ENCODE data around the gene TNC. TPM values are rescaled to one million over a fixed set of nuclear protein-coding genes. Genes with fewer than 3 reads are reported as not detected.

The TNC gene
- total and polyA plus RNA-seq, 10 donors = 1.7 to 126 (median 47.9) TPM

DNA sequence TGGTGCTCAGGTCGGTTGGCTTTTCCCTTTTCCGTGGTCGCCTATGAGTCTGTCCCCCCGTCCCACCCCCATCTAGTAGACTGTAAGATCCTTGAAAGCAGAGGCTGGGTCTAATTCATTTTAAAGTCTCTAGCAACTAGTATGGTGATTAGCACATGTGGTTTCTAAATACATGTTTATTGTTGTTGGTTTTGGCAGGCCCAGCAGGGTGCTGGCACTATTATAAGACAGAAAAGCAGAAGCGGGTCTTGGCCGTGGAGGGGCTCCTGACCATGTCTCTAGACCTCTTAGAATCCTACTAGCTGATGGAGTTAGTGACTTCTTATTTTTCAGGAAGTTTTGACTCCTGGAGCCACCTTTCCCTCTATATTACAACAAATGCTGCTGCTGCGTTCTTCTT lies 126.1 kb downstream of the TNC start:
- H3K4me1 ChIP-seq = peaks cover 0 to 45% (median 6%) of the 10 kb centered on the region in 6 donors
- intact Hi-C loops (cut with DNase I; ENCODE audit: low total_unique reads) = no loop called here
- H3K9me3 ChIP-seq = no peaks in the 10 kb centered on the region
- TF ChIP-seq, protein P1, sequence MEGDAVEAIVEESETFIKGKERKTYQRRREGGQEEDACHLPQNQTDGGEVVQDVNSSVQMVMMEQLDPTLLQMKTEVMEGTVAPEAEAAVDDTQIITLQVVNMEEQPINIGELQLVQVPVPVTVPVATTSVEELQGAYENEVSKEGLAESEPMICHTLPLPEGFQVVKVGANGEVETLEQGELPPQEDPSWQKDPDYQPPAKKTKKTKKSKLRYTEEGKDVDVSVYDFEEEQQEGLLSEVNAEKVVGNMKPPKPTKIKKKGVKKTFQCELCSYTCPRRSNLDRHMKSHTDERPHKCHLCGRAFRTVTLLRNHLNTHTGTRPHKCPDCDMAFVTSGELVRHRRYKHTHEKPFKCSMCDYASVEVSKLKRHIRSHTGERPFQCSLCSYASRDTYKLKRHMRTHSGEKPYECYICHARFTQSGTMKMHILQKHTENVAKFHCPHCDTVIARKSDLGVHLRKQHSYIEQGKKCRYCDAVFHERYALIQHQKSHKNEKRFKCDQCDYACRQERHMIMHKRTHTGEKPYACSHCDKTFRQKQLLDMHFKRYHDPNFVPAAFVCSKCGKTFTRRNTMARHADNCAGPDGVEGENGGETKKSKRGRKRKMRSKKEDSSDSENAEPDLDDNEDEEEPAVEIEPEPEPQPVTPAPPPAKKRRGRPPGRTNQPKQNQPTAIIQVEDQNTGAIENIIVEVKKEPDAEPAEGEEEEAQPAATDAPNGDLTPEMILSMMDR (IDR thresholded peaks at IDR 0.05 in 8 of 11, conservative IDR thresholded peaks at IDR 0.05 in 3 of 11) = no peak
- TF ChIP-seq POLR2A (IDR thresholded peaks at IDR 0.05) (no peak), POLR2AphosphoS5 (IDR thresholded peaks at IDR 0.05) (no peak)
- no peak for DNase-seq
- H3K27me3 ChIP-seq (replicated peaks in 1 of 7) = no peaks in the 10 kb centered on the region
- H3K27ac ChIP-seq = no peak overlapping the region
- WGBS, 5 donors = 78 to 82% (median 81%) methylated on average over 7 of the region's 7 CpGs
- no peaks in the 10 kb centered on the region for H3K36me3 ChIP-seq
- no peak overlapping the region for H3K4me3 ChIP-seq

DNA sequence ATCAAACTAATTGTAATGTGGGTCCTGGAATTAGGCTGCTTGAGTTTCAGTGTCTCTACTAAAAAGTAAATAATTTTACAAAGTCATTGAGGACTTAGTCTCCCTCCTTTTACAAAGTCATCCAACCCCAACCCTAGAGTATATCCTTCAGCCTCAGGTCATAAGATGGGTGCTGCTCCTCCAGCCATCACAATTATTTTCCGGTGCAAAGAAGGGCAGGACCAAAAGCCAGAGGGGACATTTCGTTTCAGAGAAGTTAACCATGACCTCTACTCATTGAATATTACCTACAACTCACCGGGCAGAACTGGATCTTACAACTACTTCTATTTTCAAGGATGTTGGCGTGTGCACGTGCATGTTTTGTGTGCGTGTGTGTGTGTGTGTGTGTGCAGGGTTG lies 127.1 kb downstream of the TNC start:
- Histone ChIP-seq H3K27ac (no peak overlapping the region), H3K36me3 (no peaks in the 10 kb centered on the region), H3K4me3 (no peak overlapping the region), H3K9me3 (no peaks in the 10 kb centered on the region), H3K4me1 (peaks cover 0 to 36% (median 6%) of the 10 kb centered on the region in 6 donors), H3K27me3 (replicated peaks in 1 of 7) (no peaks in the 10 kb centered on the region)
- intact Hi-C loops (cut with DNase I; ENCODE audit: low total_unique reads) = no loop called here
- TF ChIP-seq, protein P1 (IDR thresholded peaks at IDR 0.05 in 8 of 11, conservative IDR thresholded peaks at IDR 0.05 in 3 of 11) = no peak
- TF ChIP-seq POLR2AphosphoS5 (IDR thresholded peaks at IDR 0.05) (no peak), POLR2A (IDR thresholded peaks at IDR 0.05) (no peak)
- DNase-seq = no peak
- 71 to 88% (median 84%) methylated on average over 6 of the region's 6 CpGs for WGBS, 5 donors

DNA sequence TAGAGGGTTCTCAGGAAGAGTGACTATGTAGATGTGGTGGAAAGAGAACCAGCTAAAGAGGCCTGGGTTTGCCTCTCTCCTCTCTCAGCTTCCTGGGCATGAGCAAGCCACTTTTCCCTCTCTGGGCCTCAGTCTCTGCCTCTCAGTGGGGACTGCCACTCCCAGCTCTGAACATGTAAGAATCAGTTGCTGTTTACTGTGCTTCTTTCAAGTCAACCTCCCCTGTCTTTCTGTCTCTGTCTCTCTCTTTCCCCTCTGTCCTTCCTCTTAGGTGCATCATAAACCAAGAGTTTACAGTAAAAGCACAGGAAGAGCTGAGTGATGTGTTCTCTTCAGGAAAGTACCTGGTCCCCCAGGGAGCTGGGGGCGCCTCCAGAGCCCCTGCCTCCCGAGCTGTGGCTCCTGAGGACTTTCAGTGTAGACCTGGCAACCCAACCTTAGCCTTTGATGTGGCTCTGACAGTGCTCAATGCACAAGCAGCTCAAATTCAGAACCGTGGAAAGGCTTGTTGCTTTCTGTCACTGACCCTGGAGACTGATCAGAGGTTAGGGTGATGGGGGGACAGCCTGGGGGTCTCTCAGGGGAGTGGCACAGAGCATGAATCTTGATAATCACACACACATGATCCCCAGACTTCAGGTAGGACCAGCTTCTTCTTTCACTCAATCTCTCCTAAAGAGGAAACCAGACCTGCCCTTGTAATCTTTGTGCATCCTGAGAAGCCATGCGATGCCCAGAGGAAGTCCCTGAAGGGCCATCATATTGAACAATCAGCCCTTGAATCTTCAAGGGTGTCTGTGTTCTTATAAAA lies 128.2 kb downstream of the TNC start:
- 27 to 45% (median 37%) methylated on average over 4 of the region's 4 CpGs for WGBS, 5 donors
- no peak for DNase-seq
- Histone ChIP-seq H3K27me3 (replicated peaks in 1 of 7) (no peaks in the 10 kb centered on the region), H3K27ac (peak overlapping the region in 4 of 8 donors; percentile 45 to 76 (median 70)), H3K4me1 (peaks cover 0 to 26% (median 4%) of the 10 kb centered on the region in 6 donors), H3K36me3 (no peaks in the 10 kb centered on the region), H3K4me3 (no peak overlapping the region), H3K9me3 (no peaks in the 10 kb centered on the region)
- TF ChIP-seq POLR2A (IDR thresholded peaks at IDR 0.05) = no peak
- TF ChIP-seq POLR2AphosphoS5 (IDR thresholded peaks at IDR 0.05) = no peak
- TF ChIP-seq, protein P1 (IDR thresholded peaks at IDR 0.05 in 8 of 11, conservative IDR thresholded peaks at IDR 0.05 in 3 of 11) = no peak
- intact Hi-C loops (cut with DNase I; ENCODE audit: low total_unique reads) = no loop called here

DNA sequence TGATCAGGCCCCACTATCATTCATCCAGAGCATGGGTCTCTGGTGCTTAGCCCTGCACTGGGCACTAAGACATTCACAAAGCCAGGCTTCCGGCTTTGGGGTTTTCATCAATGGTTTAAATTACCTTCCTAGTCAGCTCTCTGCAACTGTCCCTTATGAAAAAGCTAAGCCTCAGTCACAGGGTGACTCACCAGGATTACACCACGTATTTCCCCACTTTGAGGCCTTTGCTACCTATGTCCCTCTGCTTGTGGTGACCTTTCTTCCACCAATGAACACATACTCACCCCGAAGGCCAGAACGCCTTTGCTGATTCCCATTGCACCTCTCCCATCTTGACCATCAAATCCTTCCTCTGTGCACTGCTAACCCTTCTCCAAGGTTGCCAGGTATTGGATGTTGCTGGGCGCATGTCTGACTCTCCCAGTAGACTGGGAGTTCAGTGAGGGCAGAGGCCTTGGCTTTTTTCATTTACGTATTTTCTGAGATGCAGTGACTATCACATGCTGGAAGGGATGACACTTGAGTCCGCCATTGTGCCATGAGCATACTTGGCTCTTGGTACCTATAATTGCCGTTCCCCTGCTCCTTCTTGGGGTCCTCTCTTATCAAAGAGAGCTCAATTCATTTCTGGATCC lies 128.9 kb downstream of the TNC start:
- Histone ChIP-seq H3K36me3 (no peaks in the 10 kb centered on the region), H3K9me3 (no peaks in the 10 kb centered on the region), H3K4me1 (peaks cover 0 to 23% (median 4%) of the 10 kb centered on the region in 6 donors), H3K4me3 (no peak overlapping the region), H3K27ac (peak overlapping the region in 4 of 8 donors; percentile 45 to 76 (median 70)), H3K27me3 (replicated peaks in 1 of 7) (peaks cover 0 to 5% (median 0%) of the 10 kb centered on the region in 7 donors)
- TF ChIP-seq, protein P1 (IDR thresholded peaks at IDR 0.05 in 8 of 11, conservative IDR thresholded peaks at IDR 0.05 in 3 of 11) = no peak
- peak in 1 of 3 donors; percentile 60 for TF ChIP-seq POLR2AphosphoS5 (IDR thresholded peaks at IDR 0.05)
- intact Hi-C loops (cut with DNase I; ENCODE audit: low total_unique reads) = no loop called here
- 58 to 75% (median 66%) methylated on average over 8 of the region's 8 CpGs for WGBS, 5 donors
- DNase-seq = no peak

All from spleen (tissue), 11 donors.